Forelimb muscle (tissue), 1 donor: ENCODE measurements around the gene AFAP1L2. TPM values are rescaled to one million over a fixed set of nuclear protein-coding genes. Genes with fewer than 3 reads are reported as not detected.

ENCODE experiments used
- DNase-seq: peaks from one replicate; pipeline ENCODE4 v3.0.0-alpha.2; 2013; ENCODE audit warnings: low read depth
- polyA plus RNA-seq: library from polyadenylated mRNA; unstranded; fragments of 120-200 nt; gene quantifications from one replicate; pipeline ENCODE4 v1.2.1, GENCODE V29; 2013; ENCODE audit not compliant: insufficient read length

The AFAP1L2 gene
- polyA plus RNA-seq, 1 donor, result 34.0 TPM

- DNase-seq, result no peak
These were observed 115.7 kb downstream of the AFAP1L2 start for GRCh38 chr10:114288424-114289095.

DNA sequence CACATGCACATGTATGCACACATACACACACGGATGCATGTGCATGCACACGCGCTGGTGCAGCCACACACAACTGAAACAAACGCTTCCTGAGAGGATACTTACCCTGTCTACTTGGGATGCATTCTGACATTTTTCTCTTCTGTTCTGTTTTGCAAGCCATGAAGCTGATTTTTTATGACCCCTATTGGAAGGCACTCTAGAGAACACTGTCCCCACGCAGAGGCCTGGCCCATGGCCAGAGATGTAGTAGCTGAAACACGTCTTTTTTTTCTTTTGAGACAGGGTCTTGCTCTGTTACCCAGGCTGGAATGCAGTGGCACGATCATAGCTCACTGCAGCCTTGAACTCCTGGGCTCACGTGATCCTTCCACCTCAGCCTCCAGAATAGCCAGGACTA, 117.4 kb downstream of the AFAP1L2 start:
- DNase-seq, result no peak

DNA sequence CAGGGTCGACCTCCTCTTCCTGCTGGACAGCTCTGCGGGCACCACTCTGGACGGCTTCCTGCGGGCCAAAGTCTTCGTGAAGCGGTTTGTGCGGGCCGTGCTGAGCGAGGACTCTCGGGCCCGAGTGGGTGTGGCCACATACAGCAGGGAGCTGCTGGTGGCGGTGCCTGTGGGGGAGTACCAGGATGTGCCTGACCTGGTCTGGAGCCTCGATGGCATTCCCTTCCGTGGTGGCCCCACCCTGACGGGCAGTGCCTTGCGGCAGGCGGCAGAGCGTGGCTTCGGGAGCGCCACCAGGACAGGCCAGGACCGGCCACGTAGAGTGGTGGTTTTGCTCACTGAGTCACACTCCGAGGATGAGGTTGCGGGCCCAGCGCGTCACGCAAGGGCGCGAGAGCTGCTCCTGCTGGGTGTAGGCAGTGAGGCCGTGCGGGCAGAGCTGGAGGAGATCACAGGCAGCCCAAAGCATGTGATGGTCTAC, 118.3 kb downstream of the AFAP1L2 start:
- DNase-seq, result no peak

GRCh38 chr10:114284346-114285071, 119.8 kb downstream of the AFAP1L2 start:
- no peak for DNase-seq

- DNase-seq, result no peak
These were observed 120.6 kb downstream of the AFAP1L2 start for GRCh38 chr10:114283535-114284234.

DNA sequence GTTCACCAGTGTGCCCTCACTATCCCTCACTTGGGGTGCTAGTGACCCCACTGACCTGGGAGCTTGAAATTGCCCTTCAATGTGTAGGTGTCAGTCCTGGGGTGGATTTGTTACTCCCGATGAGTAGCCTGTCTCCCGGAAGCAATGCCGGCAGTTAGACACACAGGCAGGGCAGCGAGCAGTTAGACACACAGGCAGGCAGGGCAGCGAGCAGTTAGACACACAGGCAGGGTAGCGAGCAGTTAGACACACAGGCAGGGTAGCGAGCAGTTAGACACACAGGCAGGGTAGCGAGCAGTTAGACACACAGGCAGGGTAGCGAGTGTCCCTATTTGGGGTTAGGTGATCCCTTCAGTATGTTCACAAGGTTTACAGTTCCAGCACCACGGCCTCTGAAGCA, 121.2 kb downstream of the AFAP1L2 start:
- DNase-seq, result no peak

GRCh38 chr10:114282526-114282925, 121.8 kb downstream of the AFAP1L2 start:
- DNase-seq, result no peak

DNA sequence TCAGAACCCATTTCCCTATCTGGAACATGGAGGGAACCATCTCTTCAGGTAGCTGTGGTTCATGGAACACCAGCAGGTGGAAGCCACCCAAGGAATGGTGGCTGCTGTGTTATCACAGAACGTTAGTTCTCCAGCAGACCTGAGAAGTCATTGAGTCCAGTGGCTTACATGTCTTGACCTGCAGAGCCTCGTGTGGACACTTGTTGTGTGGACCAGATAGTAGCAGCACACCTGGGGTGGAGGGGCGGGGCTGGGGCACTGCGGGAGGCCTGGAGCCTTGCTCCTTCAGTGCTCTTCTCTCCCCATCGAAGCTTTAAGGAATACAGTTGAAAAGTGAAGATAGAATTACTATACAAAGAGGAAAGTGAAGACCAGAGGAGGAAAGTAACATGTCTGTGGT, 122.8 kb downstream of the AFAP1L2 start:
- DNase-seq, result no peak

DNA sequence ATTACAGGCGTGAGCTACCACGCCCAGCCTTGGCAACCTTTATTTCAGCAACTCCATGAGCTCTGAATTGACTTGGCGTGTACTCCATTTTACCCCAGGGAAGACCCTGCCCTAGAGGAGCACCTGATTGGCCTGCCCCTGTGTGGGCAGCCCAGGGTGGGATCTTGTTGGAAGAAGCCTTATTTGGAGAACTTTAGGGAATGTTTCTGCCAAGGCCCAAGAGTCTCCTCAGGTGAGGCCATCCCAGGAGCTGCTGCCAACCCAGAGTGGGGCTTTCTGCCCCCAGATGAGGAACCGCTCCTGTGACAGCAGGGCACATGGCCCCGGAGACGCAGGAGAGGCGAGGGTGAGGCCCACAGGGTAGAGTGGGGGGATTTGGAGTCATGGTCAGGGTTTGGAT, 123.3 kb downstream of the AFAP1L2 start:
- no peak for DNase-seq

DNA sequence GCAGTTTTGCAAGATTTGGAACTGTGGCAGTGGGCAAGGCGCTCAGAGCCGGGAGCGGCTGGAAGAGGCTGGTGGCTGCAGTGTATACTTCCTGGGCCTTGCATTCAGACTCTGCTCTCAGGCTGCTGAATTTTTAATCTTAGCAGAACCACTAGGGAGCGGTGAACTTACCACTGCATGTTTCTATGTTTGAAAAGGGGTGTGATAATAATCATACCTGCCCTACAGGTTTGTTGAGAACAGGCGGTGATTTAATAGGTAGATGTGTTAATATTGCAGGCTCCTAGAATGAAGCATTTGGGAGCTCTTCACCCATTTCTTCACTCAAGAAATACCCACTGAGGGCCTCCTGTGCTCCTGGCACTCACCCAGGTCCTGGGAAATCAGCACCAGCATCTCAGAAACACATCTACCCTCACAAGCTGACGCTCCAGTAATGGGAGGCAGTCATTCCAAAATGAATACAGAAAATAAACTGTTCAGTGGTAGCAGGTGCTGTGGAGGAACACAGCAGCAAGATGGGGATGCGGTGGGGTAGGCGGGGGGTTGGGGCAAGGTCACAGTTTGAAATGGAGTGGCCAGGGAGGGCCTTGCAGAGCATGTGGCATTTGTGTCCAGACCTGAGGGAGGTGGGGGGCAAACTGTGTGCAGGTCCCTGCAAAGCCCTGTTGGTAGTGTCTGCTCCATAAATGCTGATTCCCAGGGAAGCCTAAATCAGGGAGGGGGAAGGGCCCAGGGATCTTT, 124.2 kb downstream of the AFAP1L2 start:
- no peak for DNase-seq

DNA sequence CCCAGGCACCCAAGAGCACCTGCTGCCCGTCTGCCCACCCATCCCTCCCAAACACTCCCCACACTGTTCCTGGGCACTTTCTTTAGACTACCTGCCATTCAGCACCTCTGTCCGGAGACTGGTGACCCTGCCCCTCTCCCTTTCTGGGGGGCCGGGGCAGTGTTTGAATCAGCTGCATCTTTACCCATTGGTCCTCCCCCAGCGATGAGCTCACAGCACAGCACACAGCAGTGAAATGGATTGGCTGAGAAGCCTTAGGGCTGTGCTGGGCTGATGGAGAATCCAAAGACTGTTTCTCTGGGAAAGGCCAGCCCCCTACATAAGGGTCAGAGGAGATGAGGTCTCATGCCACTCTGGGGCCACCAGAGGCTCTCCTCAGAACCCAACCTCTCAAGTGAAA, 125.0 kb downstream of the AFAP1L2 start:
- no peak for DNase-seq

DNA sequence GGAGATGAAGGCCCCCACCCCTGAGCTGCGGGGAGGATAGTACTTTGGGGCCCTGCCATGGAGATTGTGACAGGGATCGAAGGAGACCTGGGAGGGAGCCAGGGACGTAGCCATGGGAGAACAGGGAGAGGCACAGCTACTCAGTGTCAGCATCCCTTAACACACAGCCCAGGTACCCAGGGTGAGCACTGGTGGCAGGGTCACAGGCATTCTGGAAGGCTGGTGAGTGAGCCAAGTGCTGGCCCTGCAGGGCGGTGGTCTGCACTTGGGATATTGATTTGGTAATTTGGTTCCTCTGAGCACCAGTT, 125.5 kb downstream of the AFAP1L2 start:
- no peak for DNase-seq

DNA sequence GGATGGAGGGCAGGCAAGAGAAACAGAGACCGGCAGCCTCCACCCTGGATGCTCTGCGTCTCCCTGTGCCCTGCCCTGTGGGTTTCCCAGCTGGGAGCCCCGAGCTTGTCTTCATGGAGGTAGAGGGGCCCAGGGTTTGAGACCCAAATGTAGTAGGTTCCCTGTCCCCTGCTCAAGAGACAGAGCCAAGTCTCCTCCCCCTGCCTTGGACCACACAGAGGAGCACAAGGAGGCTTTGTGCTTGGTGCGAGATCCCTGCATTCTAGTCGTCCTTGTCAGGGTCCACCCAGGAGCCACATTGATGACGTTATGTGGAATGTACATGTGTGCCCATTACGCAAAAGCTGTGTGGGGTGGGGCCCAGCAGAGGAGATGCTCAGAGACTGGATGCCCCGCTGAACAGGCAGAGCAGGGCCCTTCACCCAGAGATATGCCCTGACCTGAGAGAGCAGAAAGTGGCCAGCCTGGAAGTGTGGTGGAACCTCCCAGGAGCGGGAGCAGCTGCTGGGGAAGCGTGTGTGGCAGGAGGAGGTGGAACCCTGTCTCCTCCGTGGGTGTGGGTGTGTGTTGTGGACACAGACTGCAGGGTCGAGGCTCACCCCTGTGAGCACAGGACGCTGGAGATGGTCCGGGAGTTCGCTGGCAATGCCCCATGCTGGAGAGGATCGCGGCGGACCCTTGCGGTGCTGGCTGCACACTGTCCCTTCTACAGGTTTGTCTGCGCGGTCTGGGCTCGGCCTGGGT, 126.0 kb downstream of the AFAP1L2 start:
- DNase-seq, result no peak

DNA sequence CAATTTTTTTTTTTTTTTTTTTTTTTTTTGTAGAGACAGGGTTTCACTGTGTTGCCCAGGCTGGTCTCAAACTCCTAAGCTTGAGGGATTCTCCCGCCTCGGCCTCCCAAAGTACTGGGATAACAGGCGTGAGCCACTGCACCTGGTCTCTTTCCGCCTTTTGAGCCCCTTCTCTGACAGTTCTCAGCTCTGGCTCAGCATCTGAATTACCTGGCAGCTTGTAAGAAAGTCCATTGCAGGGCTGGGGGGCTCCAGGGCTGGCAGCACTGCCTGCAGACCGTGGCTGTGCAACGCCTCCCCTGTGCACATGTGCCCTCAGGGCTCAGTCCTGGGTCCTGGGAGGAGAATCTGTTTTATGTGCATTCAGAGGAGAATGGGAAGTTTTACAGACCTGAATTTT, 127.6 kb downstream of the AFAP1L2 start:
- DNase-seq, result no peak

DNA sequence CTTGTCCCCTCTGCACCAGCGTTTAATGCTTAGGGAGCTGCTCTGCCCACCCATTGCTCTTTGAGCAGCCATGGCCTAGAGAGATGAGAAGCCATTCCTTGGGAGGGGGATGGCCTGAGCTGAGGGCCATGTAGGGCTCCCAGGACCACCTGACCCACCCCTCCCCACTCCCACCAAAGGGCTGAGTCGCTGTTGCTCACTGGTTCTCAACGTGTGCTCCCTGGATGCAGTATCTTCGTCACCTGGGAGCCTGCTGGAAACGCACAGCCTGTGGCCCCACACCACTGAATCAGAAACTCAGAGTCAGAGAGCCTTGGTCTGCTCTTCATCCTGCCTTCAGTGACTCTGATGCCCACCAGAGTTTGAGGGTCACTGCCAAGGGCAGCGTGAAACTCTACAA, 128.2 kb downstream of the AFAP1L2 start:
- DNase-seq, result no peak

DNA sequence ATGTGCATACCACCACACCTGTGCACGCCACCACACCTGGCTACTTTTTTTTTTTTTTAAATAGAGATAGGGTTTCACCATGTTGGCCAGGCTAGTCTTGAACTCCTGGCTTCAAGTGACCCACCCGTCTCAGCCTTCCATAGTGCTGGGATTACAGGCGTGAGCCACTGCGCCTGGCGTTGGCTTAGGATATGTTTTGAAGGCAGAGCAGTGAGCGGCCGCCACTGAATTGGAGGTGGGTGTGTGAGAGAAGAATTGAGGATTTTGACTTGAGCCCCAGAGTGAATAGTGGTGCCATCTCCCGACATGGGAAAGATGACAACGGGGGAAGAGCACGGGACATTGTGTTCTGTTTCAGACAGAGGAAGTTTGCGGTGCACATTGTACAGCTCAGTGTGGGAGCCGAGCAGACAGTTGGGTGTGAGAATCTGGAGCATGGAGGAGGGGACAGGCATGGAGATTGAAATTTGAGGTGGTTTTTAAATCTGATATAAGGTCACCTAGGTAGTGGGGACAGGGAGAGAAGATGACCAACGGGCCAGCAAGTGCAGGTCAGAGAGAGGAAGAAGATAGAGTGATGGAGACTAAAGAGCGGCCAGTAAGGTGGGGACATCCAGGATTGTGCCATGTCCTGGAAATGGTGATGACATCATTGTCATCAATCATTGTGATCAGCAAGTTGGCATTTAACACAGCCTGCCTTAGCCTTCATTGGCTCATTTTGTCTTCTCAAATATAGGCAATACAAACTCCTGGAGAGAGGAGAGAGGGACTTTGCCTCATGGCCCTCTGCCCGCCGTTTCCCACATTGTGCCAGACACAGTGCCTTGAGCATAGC, 129.5 kb downstream of the AFAP1L2 start:
- DNase-seq, result no peak

DNA sequence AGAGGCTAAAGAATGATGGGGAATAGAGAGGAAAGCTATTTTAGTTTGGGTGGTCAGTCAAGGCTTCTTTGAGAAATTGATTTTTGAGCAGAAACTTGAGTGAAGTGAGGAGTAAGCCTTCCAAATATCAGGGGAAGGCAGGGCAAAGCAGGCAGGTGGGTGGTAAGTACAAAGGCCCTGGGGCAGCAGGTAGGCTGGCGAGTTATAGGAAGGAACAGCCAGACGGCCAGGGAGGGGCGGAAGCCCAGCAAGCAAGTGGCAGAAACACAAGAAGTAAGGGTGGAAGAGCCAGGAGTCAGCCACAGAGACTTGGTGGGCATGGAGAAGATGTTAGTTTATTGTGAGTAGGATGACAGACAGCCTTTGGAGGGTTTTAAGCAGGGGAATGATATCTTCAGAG, 130.4 kb downstream of the AFAP1L2 start:
- DNase-seq, result no peak

DNA sequence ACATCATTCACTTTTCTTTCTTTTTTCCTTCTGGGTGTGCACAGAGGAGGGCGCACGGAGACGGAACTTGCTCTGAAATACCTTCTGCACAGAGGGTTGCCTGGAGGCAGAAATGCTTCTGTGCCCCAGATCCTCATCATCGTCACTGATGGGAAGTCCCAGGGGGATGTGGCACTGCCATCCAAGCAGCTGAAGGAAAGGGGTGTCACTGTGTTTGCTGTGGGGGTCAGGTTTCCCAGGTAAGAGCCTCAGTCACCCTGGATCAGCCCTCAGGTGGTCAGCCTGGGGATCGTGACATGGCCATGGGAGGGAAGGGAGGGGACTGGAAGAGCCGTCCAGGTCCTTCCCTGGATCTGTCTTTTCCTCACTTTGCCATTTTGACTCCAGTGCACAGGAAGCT, 131.6 kb downstream of the AFAP1L2 start:
- no peak for DNase-seq

- peak; percentile 34 for DNase-seq
These were observed 132.5 kb downstream of the AFAP1L2 start for GRCh38 chr10:114271779-114272167.

DNA sequence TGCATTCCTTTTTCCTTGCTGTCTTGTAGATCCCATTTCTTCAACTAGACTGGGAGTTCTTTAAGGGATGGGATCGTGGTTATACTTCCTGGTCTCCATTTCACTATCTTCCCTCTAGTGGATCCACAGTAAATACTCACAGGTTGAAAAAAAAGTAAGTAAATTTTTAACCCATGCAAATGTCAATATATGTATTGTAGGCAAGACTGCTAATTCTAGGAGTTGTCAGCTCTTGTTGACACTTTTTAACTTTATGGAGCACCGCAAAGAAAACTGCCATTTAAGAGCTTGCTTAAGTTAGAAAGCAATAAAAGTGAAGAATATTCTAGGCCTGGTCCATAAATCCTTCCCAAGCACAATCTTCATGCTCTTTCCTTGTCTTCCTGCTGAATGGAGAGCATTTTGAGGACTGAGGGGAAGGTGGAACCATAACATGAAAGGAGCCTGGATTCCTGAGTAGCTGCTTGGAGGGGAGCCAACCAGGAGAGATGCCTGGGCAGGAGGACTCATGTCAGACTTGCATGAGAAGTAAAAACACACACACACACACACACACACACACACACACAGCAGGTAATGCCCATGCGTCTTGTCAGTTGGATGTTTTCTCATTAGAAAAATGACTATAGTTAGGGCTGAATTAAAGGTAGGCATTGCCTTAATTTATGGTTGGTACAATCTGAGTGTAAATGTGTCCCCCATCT, 133.1 kb downstream of the AFAP1L2 start:
- DNase-seq, result no peak
